HEK293 (cell line): ENCODE results near the gene ST6GALNAC1.

ENCODE experiments used
- CTCF ChIA-PET: fragments of 350-600 bp; formaldehyde crosslinking; extraction: SDS; loops from one replicate; lab custom pipeline; 2021; ENCODE audit warnings: antibody characterized with exemption; lab: Yijun Ruan, JAX
- POLR2A ChIA-PET: fragments of 300-600 bp; formaldehyde crosslinking; extraction: SDS; loops from one replicate; lab custom pipeline; 2020; ENCODE audit warnings: antibody characterized with exemption, inconsistent platforms; lab: Yijun Ruan, JAX
- H3K27ac ChIP-seq: fragments of 200-500 bp; sonication (Bioruptor generic); 2 replicates; pipeline ENCODE4 v1.5.1; 2014; ENCODE audit warnings: low read depth, low read length, control low read depth, inconsistent platforms; ENCODE audit errors: extremely low read depth
- H3K36me3 ChIP-seq, 2 experiments: fragments of 200-500 bp in 1 of 2; sonication (Bioruptor generic) in 1 of 2; 1 replicate in 1 of 2; 2 replicates in 1 of 2; pipeline ENCODE4 v1.5.1; 2014 to 2017; ENCODE audit warnings: inconsistent platforms in 2 of 2, low read length in 2 of 2; ENCODE audit not compliant: control insufficient read depth in 2 of 2, insufficient read depth in 1 of 2
- H3K4me1 ChIP-seq: fragments of 200-500 bp; sonication (Bioruptor generic); 2 replicates; pipeline ENCODE4 v1.5.1; 2014; ENCODE audit warnings: mild to moderate bottlenecking, low read length, inconsistent platforms; ENCODE audit not compliant: control insufficient read depth, insufficient read depth
- H3K4me3 ChIP-seq: 2 replicates; pipeline ENCODE4 v1.5.1; 2011; ENCODE audit warnings: low read depth, mild to moderate bottlenecking, control low read depth, low read length, moderate library complexity
- H3K9me3 ChIP-seq: fragments of 200-500 bp; sonication (Bioruptor generic); 2 replicates; pipeline ENCODE4 v1.5.1; 2014; ENCODE audit warnings: low read depth, low read length, inconsistent platforms; ENCODE audit not compliant: control insufficient read depth, insufficient read depth
- AEBP2 ChIP-seq: fragments of 450-650 bp; formaldehyde crosslinking; IDR thresholded peaks from 2 replicates; pipeline ENCODE4 v1.5.1; 2016; ENCODE audit warnings: missing biosample characterization, missing genetic modification characterization, borderline replicate concordance
- BCL6B ChIP-seq: fragments of 450-650 bp; formaldehyde crosslinking; IDR thresholded peaks from 2 replicates; pipeline ENCODE4 v1.5.1; 2017; ENCODE audit warnings: missing biosample characterization, missing genetic modification characterization
- KLF10 ChIP-seq: fragments of 450-650 bp; IDR thresholded peaks from 2 replicates; pipeline ENCODE4 v1.5.1; 2018; ENCODE audit warnings: missing biosample characterization, mild to moderate bottlenecking, missing genetic modification characterization
- MEIS1 ChIP-seq: sonication (generic); formaldehyde crosslinking; IDR thresholded peaks from 2 replicates; pipeline ENCODE4 v1.8.1; 2022; ENCODE audit warnings: missing genetic modification reagents, mild to moderate bottlenecking, borderline replicate concordance
- OVOL3 ChIP-seq: fragments of 450-650 bp; formaldehyde crosslinking; IDR thresholded peaks from 2 replicates; pipeline ENCODE4 v1.5.1; 2016; ENCODE audit warnings: missing biosample characterization, missing genetic modification characterization
- SETDB1 ChIP-seq: IDR thresholded peaks from one replicate; pipeline ENCODE4 v1.6.1; 2017; ENCODE audit warnings: mild to moderate bottlenecking, low read length, moderate library complexity, mixed read lengths; ENCODE audit not compliant: insufficient read length
- SP2 ChIP-seq: fragments of 450-650 bp; formaldehyde crosslinking; IDR thresholded peaks from 2 replicates; pipeline ENCODE4 v1.5.1; 2016; ENCODE audit warnings: missing biosample characterization, missing genetic modification characterization
- ZBTB17 ChIP-seq: fragments of 450-650 bp; formaldehyde crosslinking; IDR thresholded peaks from 2 replicates; pipeline ENCODE4 v1.5.1; 2016; ENCODE audit warnings: missing biosample characterization, missing genetic modification characterization
- ZBTB20 ChIP-seq: fragments of 450-650 bp; formaldehyde crosslinking; IDR thresholded peaks from 2 replicates; pipeline ENCODE4 v1.5.1; 2016; ENCODE audit warnings: missing biosample characterization, missing genetic modification characterization
- ZBTB44 ChIP-seq: fragments of 450-650 bp; IDR thresholded peaks from 2 replicates; pipeline ENCODE4 v1.5.1; 2018; ENCODE audit warnings: missing biosample characterization, mild to moderate bottlenecking, missing genetic modification characterization
- ZFP3 ChIP-seq: fragments of 450-650 bp; formaldehyde crosslinking; IDR thresholded peaks from 2 replicates; pipeline ENCODE4 v1.5.1; 2016; ENCODE audit warnings: low read depth, missing biosample characterization, missing genetic modification characterization
- ZNF132 ChIP-seq: fragments of 450-650 bp; formaldehyde crosslinking; IDR thresholded peaks from 2 replicates; pipeline ENCODE4 v1.5.1; 2017; ENCODE audit warnings: missing biosample characterization, missing genetic modification characterization, borderline replicate concordance
- ZNF169 ChIP-seq: fragments of 450-650 bp; formaldehyde crosslinking; IDR thresholded peaks from 2 replicates; pipeline ENCODE4 v1.5.1; 2016; ENCODE audit warnings: missing biosample characterization, missing genetic modification characterization
- ZNF184 ChIP-seq: fragments of 450-650 bp; IDR thresholded peaks from 2 replicates; pipeline ENCODE4 v1.5.1; 2018; ENCODE audit warnings: missing biosample characterization, mild to moderate bottlenecking, missing genetic modification characterization
- ZNF211 ChIP-seq: fragments of 450-650 bp; formaldehyde crosslinking; IDR thresholded peaks from 2 replicates; pipeline ENCODE4 v1.5.1; 2016; ENCODE audit warnings: low read depth, missing biosample characterization, missing genetic modification characterization
- ZNF24 ChIP-seq: fragments of 450-650 bp; formaldehyde crosslinking; IDR thresholded peaks from 2 replicates; pipeline ENCODE4 v1.5.1; 2016; ENCODE audit warnings: missing biosample characterization, missing genetic modification characterization
- ZNF26 ChIP-seq: fragments of 450-650 bp; formaldehyde crosslinking; IDR thresholded peaks from 2 replicates; pipeline ENCODE4 v1.5.1; 2016; ENCODE audit warnings: missing biosample characterization, missing genetic modification characterization
- ZNF37A ChIP-seq: fragments of 450-650 bp; IDR thresholded peaks from 2 replicates; pipeline ENCODE4 v1.5.1; 2018; ENCODE audit warnings: missing biosample characterization, missing genetic modification characterization
- ZNF423 ChIP-seq: fragments of 450-650 bp; formaldehyde crosslinking; IDR thresholded peaks from 2 replicates; pipeline ENCODE4 v1.5.1; 2016; ENCODE audit warnings: missing biosample characterization, missing genetic modification characterization
- ZNF510 ChIP-seq: fragments of 450-650 bp; formaldehyde crosslinking; IDR thresholded peaks from 2 replicates; pipeline ENCODE4 v1.5.1; 2018; ENCODE audit warnings: mild to moderate bottlenecking, missing genetic modification characterization, missing biosample characterization; ENCODE audit not compliant: insufficient replicate concordance
- ZNF560 ChIP-seq: fragments of 450-650 bp; formaldehyde crosslinking; IDR thresholded peaks from 2 replicates; pipeline ENCODE4 v1.5.1; 2017; ENCODE audit warnings: missing biosample characterization, missing genetic modification characterization, borderline replicate concordance
- ZNF645 ChIP-seq: fragments of 450-650 bp; formaldehyde crosslinking; IDR thresholded peaks from 2 replicates; pipeline ENCODE4; 2016; ENCODE audit warnings: missing biosample characterization, missing genetic modification characterization
- ZNF704 ChIP-seq: fragments of 450-650 bp; formaldehyde crosslinking; IDR thresholded peaks from 2 replicates; pipeline ENCODE4 v1.5.1; 2016; ENCODE audit warnings: missing biosample characterization, missing genetic modification characterization
- ZNF776 ChIP-seq: fragments of 450-650 bp; formaldehyde crosslinking; IDR thresholded peaks from 2 replicates; pipeline ENCODE4 v1.5.0; 2017; ENCODE audit warnings: missing biosample characterization, missing genetic modification characterization, borderline replicate concordance
- ZNF785 ChIP-seq: fragments of 450-650 bp; formaldehyde crosslinking; IDR thresholded peaks from 2 replicates; pipeline ENCODE4 v1.5.1; 2016; ENCODE audit warnings: missing biosample characterization, missing genetic modification characterization
- ZNF791 ChIP-seq: fragments of 450-650 bp; formaldehyde crosslinking; IDR thresholded peaks from 2 replicates; pipeline ENCODE4 v1.5.1; 2016; ENCODE audit warnings: missing biosample characterization, missing genetic modification characterization
- ZNF830 ChIP-seq: fragments of 450-650 bp; IDR thresholded peaks from 2 replicates; pipeline ENCODE4 v1.5.0; 2018; ENCODE audit warnings: missing biosample characterization, missing genetic modification characterization, low read depth, mild to moderate bottlenecking, moderate library complexity
- ZSCAN16 ChIP-seq: fragments of 450-650 bp; formaldehyde crosslinking; IDR thresholded peaks from 2 replicates; pipeline ENCODE4 v1.5.1; 2016; ENCODE audit warnings: missing biosample characterization, missing genetic modification characterization
- ZSCAN30 ChIP-seq: fragments of 450-650 bp; IDR thresholded peaks from 2 replicates; pipeline ENCODE4 v1.5.1; 2018; ENCODE audit warnings: missing biosample characterization, mild to moderate bottlenecking, missing genetic modification characterization, moderate library complexity

The ST6GALNAC1 gene

GRCh38 chr17:76671123-76671911, 27.8 kb upstream of the ST6GALNAC1 start:
- CTCF ChIA-PET = interaction anchor here (0.6 to 2.7 kb wide), 13 partner anchors 10 to 148 kb away, joined by 3 to 28 read pairs (median 4); no protein-coding TSS in a partner anchor
- POLR2A ChIA-PET = interaction anchor here (0.5 to 2.4 kb wide), 28 partner anchors 9 to 469 kb away, joined by 3 to 16 read pairs (median 6); partner anchors contain the start of genes JMJD6, METTL23, MFSD11 and MXRA7
- Histone ChIP-seq H3K4me3 (peak overlapping the region; percentile 71), H3K4me1 (peaks cover 36% of the 10 kb centered on the region), H3K27ac (peak overlapping the region; percentile 97), H3K9me3 (no peaks in the 10 kb centered on the region), H3K36me3 (peaks cover 0 to 8% of the 10 kb centered on the region in 2 experiments; a peak in 2 of 3 replicates)
- TF ChIP-seq KLF10 (tag by site-specific recombination) (no peak), ZNF423 (tag by site-specific recombination) (no peak; the same call in none of the 2 replicates), AEBP2 (tag by site-specific recombination) (no peak), ZNF830 (tag by site-specific recombination) (no peak), ZNF560 (no peak), ZSCAN30 (tag by site-specific recombination) (peak; percentile 52; the same call in 1 of the 2 replicates), ZBTB20 (tag by site-specific recombination) (peak; percentile 89), ZNF37A (no peak), ZNF510 (tag by site-specific recombination) (no peak), ZFP3 (tag by site-specific recombination) (no peak), ZBTB17 (tag by site-specific recombination) (peak; percentile 73; the same call in 1 of the 2 replicates), ZNF169 (tag by site-specific recombination) (peak; percentile 41; the same call in 1 of the 2 replicates), ZNF184 (no peak), OVOL3 (peak; percentile 64; the same call in 1 of the 2 replicates), ZBTB44 (no peak), ZNF645 (tag by site-specific recombination) (peak; percentile 91), ZSCAN16 (tag by site-specific recombination) (peak; percentile 63; the same call in 1 of the 2 replicates), ZNF776 (tag by site-specific recombination) (no peak), SP2 (tag by site-specific recombination) (peak; percentile 100), ZNF791 (tag by site-specific recombination) (no peak), BCL6B (peak; percentile 36; the same call in 1 of the 2 replicates), ZNF132 (tag by site-specific recombination) (no peak), ZNF704 (tag by site-specific recombination) (no peak), ZNF785 (no peak), ZNF24 (peak; percentile 81), ZNF26 (tag by site-specific recombination) (no peak), MEIS1 (no peak), SETDB1 (no peak), ZNF211 (no peak)
